ENCODE measurements around the gene BBX. TPM values are rescaled to one million over a fixed set of nuclear protein-coding genes. Genes with fewer than 3 reads are reported as not detected.

BBX gene
- total RNA-seq, 1 experiment from 2014 or later, result 45.0 TPM

- H3K36me3 Mint-ChIP-seq, result peaks cover 6% of the 10 kb centered on the region; the same call in 1 of the 2 replicates
- peaks cover 5% of the 10 kb centered on the region for H3K4me1 Mint-ChIP-seq
- CTCF ChIA-PET, result interaction anchor here (0.6 to 1.9 kb wide), 22 partner anchors 9 to 546 kb away, joined by 3 to 11 read pairs (median 4); no protein-coding TSS in a partner anchor
- H3K27me3 Mint-ChIP-seq (ENCODE audit: low read depth), result no peaks in the 10 kb centered on the region
- POLR2A ChIA-PET, result interaction anchor here (0.6 kb wide), 1 partner anchor 92 kb away, joined by 5 read pairs; no protein-coding TSS in a partner anchor
- H3K9me3 Mint-ChIP-seq, result no peaks in the 10 kb centered on the region
- ATAC-seq (peak; percentile 94), DNase-seq (ENCODE audit: low spot score) (peak; percentile 16)
- no peak overlapping the region for H3K4me3 Mint-ChIP-seq
- H3K27ac Mint-ChIP-seq, result peak overlapping the region; percentile 4
- TF ChIP-seq ZNF416 (CRISPR knock-in tag; IDR thresholded peaks at IDR 0.05) (no peak), STAT6 (CRISPR knock-in tag; conservative IDR thresholded peaks at IDR 0.05; ENCODE audit: low read depth) (no peak), ZNF263 (CRISPR knock-in tag; IDR thresholded peaks at IDR 0.05; ENCODE audit: low read depth) (no peak), CDX4 (CRISPR knock-in tag; IDR thresholded peaks at IDR 0.05; ENCODE audit: borderline replicate concordance) (no peak), CTCF (IDR thresholded peaks at IDR 0.05) (peak; percentile 49)
Observed at GRCh38 chr3:107752202-107752990, 229.6 kb downstream of the BBX start.

GRCh38 chr3:107753494-107753893 lies 230.7 kb downstream of the BBX start:
- peaks cover 5% of the 10 kb centered on the region for H3K4me1 Mint-ChIP-seq
- ChIA-PET CTCF (interaction anchor here (0.8 to 1.9 kb wide), 8 partner anchors 12 to 547 kb away, joined by 3 to 11 read pairs (median 4); no protein-coding TSS in a partner anchor), POLR2A (no interaction called here)
- peak; percentile 92 for ATAC-seq
- no peaks in the 10 kb centered on the region for H3K9me3 Mint-ChIP-seq
- H3K27ac Mint-ChIP-seq, result no peak overlapping the region
- H3K4me3 Mint-ChIP-seq, result no peak overlapping the region
- TF ChIP-seq ZNF263 (CRISPR knock-in tag; IDR thresholded peaks at IDR 0.05; ENCODE audit: low read depth) (no peak), NFYB (CRISPR knock-in tag; conservative IDR thresholded peaks at IDR 0.05; ENCODE audit: low read depth) (no peak), PRRX2 (CRISPR knock-in tag; IDR thresholded peaks at IDR 0.05) (no peak), ZNF671 (CRISPR knock-in tag; IDR thresholded peaks at IDR 0.05) (no peak), NR3C1 (CRISPR knock-in tag; conservative IDR thresholded peaks at IDR 0.05; ENCODE audit: low read depth) (no peak), ZNF512 (CRISPR knock-in tag; IDR thresholded peaks at IDR 0.05; ENCODE audit: borderline replicate concordance) (no peak)
- H3K36me3 Mint-ChIP-seq, result peaks cover 6% of the 10 kb centered on the region; the same call in 1 of the 2 replicates
- no peaks in the 10 kb centered on the region for H3K27me3 Mint-ChIP-seq (ENCODE audit: low read depth)
- DNase-seq (ENCODE audit: low spot score), result peak; percentile 44

GRCh38 chr3:107753976-107754375 lies 231.2 kb downstream of the BBX start:
- H3K27me3 Mint-ChIP-seq (ENCODE audit: low read depth), result no peaks in the 10 kb centered on the region
- ChIA-PET POLR2A (no interaction called here), CTCF (interaction anchor here (1.3 to 1.9 kb wide), 4 partner anchors 20 to 548 kb away, joined by 3 to 11 read pairs (median 4); no protein-coding TSS in a partner anchor)
- H3K4me3 Mint-ChIP-seq, result no peak overlapping the region
- no peak for DNase-seq (ENCODE audit: low spot score)
- peaks cover 5% of the 10 kb centered on the region for H3K4me1 Mint-ChIP-seq
- peaks cover 6% of the 10 kb centered on the region; the same call in 1 of the 2 replicates for H3K36me3 Mint-ChIP-seq
- H3K9me3 Mint-ChIP-seq, result no peaks in the 10 kb centered on the region
- no peak overlapping the region for H3K27ac Mint-ChIP-seq
- no peak for ATAC-seq
- TF ChIP-seq ATF3 (CRISPR knock-in tag; conservative IDR thresholded peaks at IDR 0.05) (no peak), HMGA2 (CRISPR knock-in tag; IDR thresholded peaks at IDR 0.05) (no peak), FOXJ3 (CRISPR knock-in tag; IDR thresholded peaks at IDR 0.05; ENCODE audit: borderline replicate concordance) (no peak), RORB (CRISPR knock-in tag; IDR thresholded peaks at IDR 0.05) (no peak), ZNF532 (CRISPR knock-in tag; IDR thresholded peaks at IDR 0.05; ENCODE audit: borderline replicate concordance) (no peak), CDX4 (CRISPR knock-in tag; IDR thresholded peaks at IDR 0.05; ENCODE audit: borderline replicate concordance) (no peak)

Measured in WTC11 (cell line).